HCT116 (cell line): ENCODE measurements around the gene CHCHD10. TPM values are rescaled to one million over a fixed set of nuclear protein-coding genes. Genes with fewer than 3 reads are reported as not detected.

Experiments used
- ATAC-seq: fragments of 200-7000 bp; cut with Tn5 transposase; 2 replicates; pipeline ENCODE4 v1.9.1; 2020; ENCODE audit warnings: mild to moderate bottlenecking, moderate library complexity
- BruUV-seq: library from RNA; stranded (reverse); fragments of 400-500 nt; replicated peaks from 2 replicates; lab custom pipeline; 2021; lab: Mats Ljungman, UMichigan
- CTCF ChIA-PET: fragments of 300-600 bp; sonication (Branson Sonifier 250); formaldehyde crosslinking; loops from one replicate; lab custom pipeline; 2021; ENCODE audit warnings: antibody characterized with exemption; lab: Charles Lee
- POLR2A ChIA-PET: fragments of 300-600, 350-600 bp; sonication (Branson Sonifier 250); formaldehyde crosslinking; loops from one replicate; lab custom pipeline; 2021; ENCODE audit warnings: antibody characterized with exemption; lab: Charles Lee
- RAD21 ChIA-PET, 2 experiments: fragments of 300-600 bp; sonication (Branson Sonifier 250); formaldehyde crosslinking; loops; one replicate each; lab custom pipeline; 2023; ENCODE audit warnings: low total read pairs in 2 of 2; ENCODE audit not compliant: uncharacterized antibody in 2 of 2, unreplicated experiment in 2 of 2, low non-redundant PET in 1 of 2; lab: Charles Lee
- DNase-seq: peaks from one replicate; pipeline ENCODE4 v3.0.0-alpha.2; 2010; ENCODE audit warnings: low read depth, low spot score
- H2AFZ ChIP-seq: fragments of 200-600 bp; shearing (Covaris generic), sonication (generic); 2 replicates; pipeline ENCODE4 v1.6.1; 2017; ENCODE audit warnings: low read depth, mixed run types, mixed read lengths, antibody characterized with exemption, low read length; ENCODE audit not compliant: poor library complexity, severe bottlenecking
- H3K27ac ChIP-seq: 2 replicates; pipeline ENCODE4 v1.5.1; 2012; ENCODE audit warnings: low read depth, low read length
- H3K27me3 ChIP-seq: fragments of 200-600 bp; sonication (generic); 2 replicates; pipeline ENCODE4 v1.6.1; 2016; ENCODE audit warnings: mixed run types, low read length, mixed read lengths; ENCODE audit not compliant: insufficient read depth
- H3K36me3 ChIP-seq, 2 experiments: fragments of 200-500 bp in 1 of 2; fragments of 200-600 bp in 1 of 2; sonication (Bioruptor generic) in 1 of 2; sonication (generic) in 1 of 2; 2 replicates each; pipeline versions ENCODE4 v1.5.1 to v1.6.1; 2014 to 2016; ENCODE audit warnings: low read length in 2 of 2, inconsistent platforms in 1 of 2, mixed read lengths in 1 of 2, mixed run types in 1 of 2; ENCODE audit not compliant: insufficient read depth in 2 of 2, control insufficient read depth in 1 of 2
- H3K4me1 ChIP-seq, 2 experiments: fragments of 200-600 bp in 1 of 2; sonication (generic) in 1 of 2; 2 replicates each; pipeline versions ENCODE4 v1.5.1 to v1.6.1; 2012 to 2017; ENCODE audit warnings: low read length in 2 of 2, inconsistent platforms in 1 of 2, mild to moderate bottlenecking in 1 of 2, mixed read lengths in 1 of 2, mixed run types in 1 of 2, moderate library complexity in 1 of 2; ENCODE audit not compliant: insufficient read depth in 2 of 2, control insufficient read depth in 1 of 2
- H3K4me2 ChIP-seq: fragments of 200-600 bp; sonication (generic); 2 replicates; pipeline ENCODE4 v1.6.1; 2017; ENCODE audit warnings: mixed run types, low read length, mixed read lengths
- H3K4me3 ChIP-seq, 2 experiments: fragments of 200-600 bp in 1 of 2; sonication (generic) in 1 of 2; replicated peaks in 1 of 2; 2 replicates each; pipeline ENCODE4 v1.5.1; 2011 to 2016; ENCODE audit warnings: low read length in 2 of 2, control low read depth in 1 of 2, low read depth in 1 of 2, mild to moderate bottlenecking in 1 of 2, mixed read lengths in 1 of 2, mixed run types in 1 of 2
- H3K79me2 ChIP-seq: fragments of 200-600 bp; sonication (generic); 2 replicates; pipeline ENCODE4 v1.6.1; 2017; ENCODE audit warnings: mild to moderate bottlenecking, mixed run types, low read length, moderate library complexity, mixed read lengths; ENCODE audit not compliant: insufficient read depth
- H3K9ac ChIP-seq: fragments of 200-600 bp; sonication (generic); 2 replicates; pipeline ENCODE4 v1.6.1; 2016; ENCODE audit warnings: low read length, mixed read lengths
- H3K9me2 ChIP-seq: fragments of 200-600 bp; sonication (generic), shearing (Covaris generic); 2 replicates; pipeline ENCODE4 v1.6.1; 2017; ENCODE audit warnings: mixed run types, mild to moderate bottlenecking, moderate library complexity; ENCODE audit not compliant: insufficient read depth
- H3K9me3 ChIP-seq, 2 experiments: fragments of 200-500 bp in 1 of 2; fragments of 200-600 bp in 1 of 2; sonication (Bioruptor generic) in 1 of 2; sonication (generic) in 1 of 2; 2 replicates each; pipeline ENCODE4 v1.6.1; 2014 to 2017; ENCODE audit warnings: low read length in 2 of 2, mixed read lengths in 2 of 2, inconsistent platforms in 1 of 2, low read depth in 1 of 2, mild to moderate bottlenecking in 1 of 2, mixed run types in 1 of 2, moderate library complexity in 1 of 2; ENCODE audit not compliant: control insufficient read depth in 1 of 2, insufficient read depth in 1 of 2
- H4K20me1 ChIP-seq: fragments of 200-600 bp; sonication (generic), shearing (Covaris generic); 2 replicates; pipeline ENCODE4 v1.6.1; 2017; ENCODE audit warnings: mixed run types, mild to moderate bottlenecking, moderate library complexity; ENCODE audit not compliant: insufficient read depth
- EGR1 ChIP-seq: IDR thresholded peaks from 2 replicates; pipeline ENCODE4 v1.6.1; 2012; ENCODE audit warnings: low read depth
- ELF1 ChIP-seq: IDR thresholded peaks from 2 replicates; pipeline ENCODE4 v1.6.1; 2012; ENCODE audit warnings: low read depth, borderline replicate concordance
- EZH2 ChIP-seq: fragments of 200-600 bp; sonication (generic); IDR thresholded peaks from 2 replicates; pipeline ENCODE4 v1.6.1; 2017; ENCODE audit warnings: antibody characterized with exemption, mixed run types
- RAD21 ChIP-seq: IDR thresholded peaks from 2 replicates; pipeline ENCODE4 v1.6.1; 2012; ENCODE audit warnings: low read depth, mild to moderate bottlenecking
- SIN3A ChIP-seq: IDR thresholded peaks from 2 replicates; pipeline ENCODE4 v1.6.1; 2012; ENCODE audit warnings: low read depth
- ZFX ChIP-seq: fragments of 450-650 bp; IDR thresholded peaks from 2 replicates; pipeline ENCODE4 v1.6.1; 2017
- ZNF274 ChIP-seq: fragments of 200-500 bp; sonication (Bioruptor generic); IDR thresholded peaks from 2 replicates; pipeline ENCODE4 v1.6.1; 2014; ENCODE audit warnings: mild to moderate bottlenecking, low read depth, low read length, inconsistent platforms
- intact Hi-C: fragments of 100-400 bp; cut with micrococcal nuclease; formaldehyde crosslinking; loops from 2 replicates; pipeline ENCODE4 v1.10.0; 2022
- total RNA-seq: library from RNA; stranded (reverse); gene quantifications from one replicate; pipeline ENCODE4 v1.2.1, GENCODE V29; 2021; ENCODE audit not compliant: unreplicated experiment
- TF ChIP-seq, protein P1 (sequence below), 3 experiments: fragments of 200-600 bp in 1 of 3; sonication (generic) in 1 of 3; IDR thresholded peaks in 2 of 3; conservative IDR thresholded peaks in 1 of 3; 2 replicates each; pipeline ENCODE4 v1.5.1; 2012 to 2017; ENCODE audit warnings: low read depth in 2 of 3, low read length in 2 of 3, antibody characterized with exemption in 1 of 3, borderline replicate concordance in 1 of 3, control low read depth in 1 of 3, mild to moderate bottlenecking in 1 of 3, mixed read lengths in 1 of 3, mixed run types in 1 of 3, moderate library complexity in 1 of 3; ENCODE audit not compliant: insufficient read depth in 1 of 3
- TF ChIP-seq, protein P2 (sequence below): IDR thresholded peaks from 2 replicates; pipeline ENCODE4 v1.6.1; 2012; ENCODE audit warnings: low read depth
- TF ChIP-seq, protein P3 (sequence below): IDR thresholded peaks from 2 replicates; pipeline ENCODE4 v1.6.1; 2011; ENCODE audit warnings: mild to moderate bottlenecking, low read length, moderate library complexity; ENCODE audit not compliant: insufficient replicate concordance; ENCODE audit errors: extremely low read depth
- TF ChIP-seq, protein P4 (sequence below): IDR thresholded peaks from 2 replicates; pipeline ENCODE4 v1.6.1; 2012

Gene CHCHD10
- total RNA-seq, 1 experiment from 2014 or later, result 279 TPM

DNA sequence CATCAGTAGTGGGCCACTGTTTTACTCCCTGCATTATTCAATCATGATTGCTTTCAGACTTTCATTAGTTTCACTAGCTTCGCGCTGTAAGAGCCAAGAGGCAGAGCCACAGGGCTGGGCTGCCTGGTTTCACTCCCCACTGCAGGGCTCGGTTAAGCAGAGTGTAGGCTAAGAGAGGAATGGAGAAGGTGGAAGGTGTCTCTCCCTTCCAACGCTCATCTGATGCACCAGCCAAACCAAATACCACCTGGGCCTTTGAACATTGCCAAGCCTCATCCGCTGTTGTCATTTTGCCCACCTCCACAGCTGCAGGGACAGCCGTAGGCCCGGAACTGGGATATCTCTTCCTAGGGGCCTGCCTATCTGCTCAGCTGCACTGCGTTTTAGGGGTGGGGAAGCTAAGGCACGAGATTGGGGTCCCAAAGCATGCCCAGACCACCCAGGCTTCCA is 18.5 kb upstream of the CHCHD10 start:
- TSS peak; percentile 95 for BruUV-seq
- Histone ChIP-seq H3K27ac (peak overlapping the region; percentile 98), H3K79me2 (peaks cover 40% of the 10 kb centered on the region), H3K9me2 (no peaks in the 10 kb centered on the region), H3K4me3 (peak overlapping the region; percentile 77 to 89), H2AFZ (no peak overlapping the region), H4K20me1 (peaks cover 8% of the 10 kb centered on the region; the same call in 1 of the 2 replicates), H3K4me2 (peak overlapping the region; percentile 92), H3K9ac (peak overlapping the region; percentile 98), H3K27me3 (no peaks in the 10 kb centered on the region), H3K36me3 (no peaks in the 10 kb centered on the region), H3K4me1 (peaks cover 22 to 34% of the 10 kb centered on the region in 2 experiments), H3K9me3 (no peaks in the 10 kb centered on the region)
- ChIA-PET RAD21 (no interaction called here), POLR2A (interaction anchor here (0.7 to 2.6 kb wide), 4 partner anchors 14 to 69 kb away, joined by 3 to 22 read pairs (median 4); partner anchors contain the start of gene MMP11), CTCF (interaction anchor here (0.6 to 1.3 kb wide), 3 partner anchors 13 to 143 kb away, joined by 3 to 6 read pairs (median 3); partner anchors contain the start of gene MMP11)
- TF ChIP-seq RAD21, result no peak
- no peak for TF ChIP-seq ZFX
- TF ChIP-seq EGR1, result no peak
- TF ChIP-seq, protein P1, sequence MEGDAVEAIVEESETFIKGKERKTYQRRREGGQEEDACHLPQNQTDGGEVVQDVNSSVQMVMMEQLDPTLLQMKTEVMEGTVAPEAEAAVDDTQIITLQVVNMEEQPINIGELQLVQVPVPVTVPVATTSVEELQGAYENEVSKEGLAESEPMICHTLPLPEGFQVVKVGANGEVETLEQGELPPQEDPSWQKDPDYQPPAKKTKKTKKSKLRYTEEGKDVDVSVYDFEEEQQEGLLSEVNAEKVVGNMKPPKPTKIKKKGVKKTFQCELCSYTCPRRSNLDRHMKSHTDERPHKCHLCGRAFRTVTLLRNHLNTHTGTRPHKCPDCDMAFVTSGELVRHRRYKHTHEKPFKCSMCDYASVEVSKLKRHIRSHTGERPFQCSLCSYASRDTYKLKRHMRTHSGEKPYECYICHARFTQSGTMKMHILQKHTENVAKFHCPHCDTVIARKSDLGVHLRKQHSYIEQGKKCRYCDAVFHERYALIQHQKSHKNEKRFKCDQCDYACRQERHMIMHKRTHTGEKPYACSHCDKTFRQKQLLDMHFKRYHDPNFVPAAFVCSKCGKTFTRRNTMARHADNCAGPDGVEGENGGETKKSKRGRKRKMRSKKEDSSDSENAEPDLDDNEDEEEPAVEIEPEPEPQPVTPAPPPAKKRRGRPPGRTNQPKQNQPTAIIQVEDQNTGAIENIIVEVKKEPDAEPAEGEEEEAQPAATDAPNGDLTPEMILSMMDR (IDR thresholded peaks at IDR 0.05 in 2 of 3, conservative IDR thresholded peaks at IDR 0.05 in 1 of 3; ENCODE audit: borderline replicate concordance in 1 of 3, insufficient read depth in 1 of 3, low read depth in 2 of 3, low read length in 2 of 3), result no peak
- no peak for TF ChIP-seq ELF1
- ATAC-seq, result no peak
- intact Hi-C loops, result no loop called here
- no peak for DNase-seq

DNA sequence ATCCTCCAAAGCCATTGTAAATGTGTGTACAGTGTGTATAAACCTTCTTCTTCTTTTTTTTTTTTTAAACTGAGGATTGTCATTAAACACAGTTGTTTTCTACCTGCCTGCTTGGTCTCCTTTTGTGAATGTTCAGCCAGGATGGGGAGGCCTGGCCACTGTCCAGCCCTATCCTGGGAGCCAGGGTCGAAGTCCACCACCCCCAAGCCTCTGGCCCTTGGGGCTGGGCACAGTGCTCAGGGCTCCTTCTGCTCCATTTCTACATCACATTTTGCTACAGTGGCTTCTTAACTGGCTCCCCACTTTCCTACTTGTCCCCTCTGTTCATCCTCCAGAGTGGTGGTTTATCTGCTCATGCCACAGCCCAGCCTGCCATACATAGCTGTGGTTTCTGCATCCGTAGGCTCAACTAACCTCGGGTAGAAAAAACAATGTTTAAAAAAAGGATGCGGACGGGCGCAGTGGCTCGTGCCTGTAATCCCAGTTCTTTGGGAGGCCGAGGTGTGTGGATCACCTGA is 16.5 kb upstream of the CHCHD10 start:
- Histone ChIP-seq H3K4me1 (peaks cover 25 to 41% of the 10 kb centered on the region in 2 experiments), H3K4me2 (no peak overlapping the region), H3K9me3 (no peaks in the 10 kb centered on the region), H3K27me3 (no peaks in the 10 kb centered on the region), H3K9me2 (no peaks in the 10 kb centered on the region), H3K79me2 (peaks cover 20% of the 10 kb centered on the region), H2AFZ (no peak overlapping the region), H3K4me3 (no peak overlapping the region), H4K20me1 (peaks cover 8% of the 10 kb centered on the region; the same call in 1 of the 2 replicates), H3K27ac (no peak overlapping the region), H3K36me3 (no peaks in the 10 kb centered on the region), H3K9ac (no peak overlapping the region)
- no TSS peak for BruUV-seq
- ChIA-PET CTCF (no interaction called here), RAD21 (no interaction called here), POLR2A (no interaction called here)
- DNase-seq (no peak), ATAC-seq (no peak)
- intact Hi-C loops, result no loop called here
- TF ChIP-seq, protein P2, sequence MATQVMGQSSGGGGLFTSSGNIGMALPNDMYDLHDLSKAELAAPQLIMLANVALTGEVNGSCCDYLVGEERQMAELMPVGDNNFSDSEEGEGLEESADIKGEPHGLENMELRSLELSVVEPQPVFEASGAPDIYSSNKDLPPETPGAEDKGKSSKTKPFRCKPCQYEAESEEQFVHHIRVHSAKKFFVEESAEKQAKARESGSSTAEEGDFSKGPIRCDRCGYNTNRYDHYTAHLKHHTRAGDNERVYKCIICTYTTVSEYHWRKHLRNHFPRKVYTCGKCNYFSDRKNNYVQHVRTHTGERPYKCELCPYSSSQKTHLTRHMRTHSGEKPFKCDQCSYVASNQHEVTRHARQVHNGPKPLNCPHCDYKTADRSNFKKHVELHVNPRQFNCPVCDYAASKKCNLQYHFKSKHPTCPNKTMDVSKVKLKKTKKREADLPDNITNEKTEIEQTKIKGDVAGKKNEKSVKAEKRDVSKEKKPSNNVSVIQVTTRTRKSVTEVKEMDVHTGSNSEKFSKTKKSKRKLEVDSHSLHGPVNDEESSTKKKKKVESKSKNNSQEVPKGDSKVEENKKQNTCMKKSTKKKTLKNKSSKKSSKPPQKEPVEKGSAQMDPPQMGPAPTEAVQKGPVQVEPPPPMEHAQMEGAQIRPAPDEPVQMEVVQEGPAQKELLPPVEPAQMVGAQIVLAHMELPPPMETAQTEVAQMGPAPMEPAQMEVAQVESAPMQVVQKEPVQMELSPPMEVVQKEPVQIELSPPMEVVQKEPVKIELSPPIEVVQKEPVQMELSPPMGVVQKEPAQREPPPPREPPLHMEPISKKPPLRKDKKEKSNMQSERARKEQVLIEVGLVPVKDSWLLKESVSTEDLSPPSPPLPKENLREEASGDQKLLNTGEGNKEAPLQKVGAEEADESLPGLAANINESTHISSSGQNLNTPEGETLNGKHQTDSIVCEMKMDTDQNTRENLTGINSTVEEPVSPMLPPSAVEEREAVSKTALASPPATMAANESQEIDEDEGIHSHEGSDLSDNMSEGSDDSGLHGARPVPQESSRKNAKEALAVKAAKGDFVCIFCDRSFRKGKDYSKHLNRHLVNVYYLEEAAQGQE, result no peak
- TF ChIP-seq SIN3A (no peak), ZNF274 (no peak), EZH2 (no peak)
- TF ChIP-seq, protein P3, sequence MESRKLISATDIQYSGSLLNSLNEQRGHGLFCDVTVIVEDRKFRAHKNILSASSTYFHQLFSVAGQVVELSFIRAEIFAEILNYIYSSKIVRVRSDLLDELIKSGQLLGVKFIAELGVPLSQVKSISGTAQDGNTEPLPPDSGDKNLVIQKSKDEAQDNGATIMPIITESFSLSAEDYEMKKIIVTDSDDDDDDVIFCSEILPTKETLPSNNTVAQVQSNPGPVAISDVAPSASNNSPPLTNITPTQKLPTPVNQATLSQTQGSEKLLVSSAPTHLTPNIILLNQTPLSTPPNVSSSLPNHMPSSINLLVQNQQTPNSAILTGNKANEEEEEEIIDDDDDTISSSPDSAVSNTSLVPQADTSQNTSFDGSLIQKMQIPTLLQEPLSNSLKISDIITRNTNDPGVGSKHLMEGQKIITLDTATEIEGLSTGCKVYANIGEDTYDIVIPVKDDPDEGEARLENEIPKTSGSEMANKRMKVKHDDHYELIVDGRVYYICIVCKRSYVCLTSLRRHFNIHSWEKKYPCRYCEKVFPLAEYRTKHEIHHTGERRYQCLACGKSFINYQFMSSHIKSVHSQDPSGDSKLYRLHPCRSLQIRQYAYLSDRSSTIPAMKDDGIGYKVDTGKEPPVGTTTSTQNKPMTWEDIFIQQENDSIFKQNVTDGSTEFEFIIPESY, result no peak
- TF ChIP-seq, protein P4, sequence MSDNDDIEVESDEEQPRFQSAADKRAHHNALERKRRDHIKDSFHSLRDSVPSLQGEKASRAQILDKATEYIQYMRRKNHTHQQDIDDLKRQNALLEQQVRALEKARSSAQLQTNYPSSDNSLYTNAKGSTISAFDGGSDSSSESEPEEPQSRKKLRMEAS, result no peak
